HG03064 (cell line): ENCODE data around the gene CAV3.

Experiments used
- ATAC-seq: cut with Tn5 transposase; IDR thresholded peaks from one replicate; pipeline ENCODE4 v1.9.1; 2021; ENCODE audit warnings: low read depth; ENCODE audit not compliant: unreplicated experiment

The CAV3 gene

GRCh38 chr3:8734137-8734878, 706 bp downstream of the CAV3 start:
- no peak for ATAC-seq

DNA sequence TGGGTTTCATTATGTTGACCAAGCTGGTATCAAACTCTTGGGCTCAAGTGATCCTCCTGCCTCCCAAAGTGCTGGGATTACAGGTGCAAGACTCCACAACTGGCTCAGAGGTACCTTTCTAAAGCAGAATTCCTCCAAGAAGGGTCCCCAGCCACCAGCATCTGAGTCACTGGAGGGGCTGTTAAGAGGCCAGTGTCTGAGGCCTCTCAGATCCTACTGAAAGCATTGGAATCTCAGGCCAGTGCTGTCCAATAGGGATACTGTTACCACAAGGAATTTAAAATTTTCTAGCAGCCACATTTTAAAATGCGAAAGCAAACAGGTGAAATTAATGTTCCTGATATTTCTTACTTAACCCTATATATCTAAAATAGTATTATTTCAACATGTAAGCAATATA, 1.3 kb downstream of the CAV3 start:
- no peak for ATAC-seq

DNA sequence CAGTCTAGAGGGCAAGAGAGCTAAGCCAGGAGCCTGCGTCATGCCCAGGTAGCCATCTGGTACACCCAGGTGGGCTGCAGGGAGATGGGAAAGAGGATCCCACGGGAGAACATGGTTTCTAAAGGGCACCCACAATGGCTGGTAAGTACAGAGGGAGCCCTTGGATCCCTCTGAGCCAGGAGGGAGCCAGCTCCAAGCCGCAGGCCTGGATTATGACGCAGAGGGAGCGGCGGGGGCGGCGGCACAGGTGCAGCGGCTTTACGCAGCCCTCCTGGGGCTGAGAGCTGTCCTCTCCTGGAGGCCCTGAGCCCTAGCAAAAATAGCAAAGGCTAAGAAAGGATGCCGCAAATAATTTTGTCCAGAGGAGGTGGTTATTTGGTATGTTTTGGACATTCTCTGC, 2.8 kb downstream of the CAV3 start:
- ATAC-seq = no peak

DNA sequence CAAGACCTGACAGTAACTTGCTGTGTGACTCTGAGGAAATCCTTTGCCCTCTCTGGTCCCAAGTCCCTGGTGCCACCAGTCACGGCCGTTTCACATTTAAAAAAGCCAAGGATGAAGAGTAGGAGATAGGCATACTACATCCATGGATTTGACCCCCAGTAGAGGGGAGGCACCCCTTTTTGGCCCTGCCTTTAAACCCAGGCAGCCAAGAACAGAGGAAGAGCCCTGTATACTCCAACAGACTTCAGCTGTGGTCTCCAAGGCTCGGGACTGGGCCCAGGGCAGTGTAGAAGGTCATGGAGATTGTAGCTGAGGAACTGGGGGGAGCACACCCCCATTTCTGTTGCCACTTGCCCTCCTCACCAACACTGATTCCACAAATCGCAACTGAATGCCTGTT, 3.7 kb downstream of the CAV3 start:
- ATAC-seq = no peak

DNA sequence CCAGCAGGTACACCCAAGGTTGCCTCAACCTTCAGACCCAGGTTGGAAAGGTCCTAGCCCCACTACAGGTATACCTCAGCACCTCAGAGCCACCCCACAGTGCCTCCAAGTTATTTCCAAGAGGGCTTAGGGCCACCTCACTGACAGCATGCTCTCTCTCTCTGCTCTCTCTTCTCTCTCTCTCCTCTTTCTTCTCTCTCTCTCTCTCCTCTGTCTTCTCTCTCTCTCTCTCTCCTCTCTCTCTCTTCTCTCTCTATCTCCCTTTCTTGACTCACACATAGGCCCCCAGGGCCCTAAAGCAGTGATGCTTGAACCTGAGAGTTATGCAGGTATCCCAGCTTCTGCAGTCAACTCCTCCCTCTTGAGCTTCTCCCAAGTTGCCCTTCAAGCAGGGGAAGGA, 4.2 kb downstream of the CAV3 start:
- no peak for ATAC-seq

GRCh38 chr3:8738639-8739038, 5.0 kb downstream of the CAV3 start:
- no peak for ATAC-seq

DNA sequence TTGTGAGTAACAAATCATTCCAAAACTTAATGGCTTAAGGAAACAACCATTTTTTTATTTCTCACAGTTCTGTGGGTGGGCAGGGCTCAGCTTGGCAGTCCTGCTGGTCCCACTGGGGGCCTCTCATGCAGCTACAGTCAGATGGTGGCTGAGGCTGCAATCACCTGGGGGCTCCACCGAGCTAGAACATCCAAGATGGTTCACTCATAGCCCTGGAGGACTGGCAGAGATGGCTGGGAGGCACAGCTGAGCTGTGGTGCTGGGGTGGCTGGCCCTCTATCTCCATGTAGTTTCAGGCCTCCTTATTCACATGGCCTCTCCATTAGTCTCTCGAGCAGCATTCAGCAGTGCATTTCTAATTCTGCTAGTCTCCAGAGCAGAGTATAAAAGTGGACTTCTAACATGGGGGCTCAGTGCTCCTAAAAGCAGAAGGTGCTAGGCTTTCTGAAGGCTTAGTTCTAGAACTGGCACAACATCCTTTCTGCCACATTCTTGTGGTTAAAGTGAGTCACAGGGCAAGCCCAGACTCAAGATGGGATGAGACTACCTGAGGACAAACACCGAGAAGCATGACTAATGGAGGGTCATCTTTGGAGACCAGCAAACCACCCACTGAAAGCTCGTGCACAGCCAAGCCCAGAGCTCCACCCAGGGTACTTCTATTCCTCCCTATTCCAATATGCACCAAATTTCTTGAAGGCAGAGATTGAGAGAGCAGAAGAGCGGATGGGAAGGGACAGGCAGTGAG, 6.3 kb downstream of the CAV3 start:
- ATAC-seq = no peak

- no peak for ATAC-seq
Measured at GRCh38 chr3:8741581-8742261, 8.1 kb downstream of the CAV3 start.

GRCh38 chr3:8743021-8743601, 9.5 kb downstream of the CAV3 start:
- no peak for ATAC-seq

GRCh38 chr3:8743911-8744310, 10.3 kb downstream of the CAV3 start:
- ATAC-seq = no peak

DNA sequence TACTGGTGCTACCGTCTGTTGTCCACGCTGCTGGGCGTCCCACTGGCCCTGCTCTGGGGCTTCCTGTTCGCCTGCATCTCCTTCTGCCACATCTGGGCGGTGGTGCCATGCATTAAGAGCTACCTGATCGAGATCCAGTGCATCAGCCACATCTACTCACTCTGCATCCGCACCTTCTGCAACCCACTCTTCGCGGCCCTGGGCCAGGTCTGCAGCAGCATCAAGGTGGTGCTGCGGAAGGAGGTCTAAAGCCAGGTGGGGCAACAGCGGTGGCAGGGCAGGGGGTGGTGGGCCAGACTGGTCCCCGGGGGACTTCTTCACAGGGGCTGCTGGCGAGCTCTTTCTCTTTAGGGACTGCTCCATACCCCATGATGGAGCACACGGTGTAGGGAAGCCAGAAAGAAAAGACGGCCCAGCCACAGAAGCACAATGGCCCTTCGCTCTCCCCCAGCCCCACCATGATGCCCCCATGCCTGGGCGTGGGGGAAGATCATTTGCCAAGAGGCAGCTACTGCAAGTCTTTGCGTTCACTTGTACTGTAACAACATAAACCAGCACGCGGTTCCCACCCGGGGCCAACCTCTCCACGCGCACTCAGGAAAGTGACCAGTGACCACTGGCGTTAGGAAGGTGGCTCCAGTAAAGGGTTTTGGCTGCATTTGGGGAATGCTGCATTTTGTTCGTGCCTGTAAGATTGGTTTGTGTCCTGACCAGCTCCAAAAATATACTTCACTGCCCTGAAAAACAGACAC, 12.2 kb downstream of the CAV3 start:
- no peak for ATAC-seq

DNA sequence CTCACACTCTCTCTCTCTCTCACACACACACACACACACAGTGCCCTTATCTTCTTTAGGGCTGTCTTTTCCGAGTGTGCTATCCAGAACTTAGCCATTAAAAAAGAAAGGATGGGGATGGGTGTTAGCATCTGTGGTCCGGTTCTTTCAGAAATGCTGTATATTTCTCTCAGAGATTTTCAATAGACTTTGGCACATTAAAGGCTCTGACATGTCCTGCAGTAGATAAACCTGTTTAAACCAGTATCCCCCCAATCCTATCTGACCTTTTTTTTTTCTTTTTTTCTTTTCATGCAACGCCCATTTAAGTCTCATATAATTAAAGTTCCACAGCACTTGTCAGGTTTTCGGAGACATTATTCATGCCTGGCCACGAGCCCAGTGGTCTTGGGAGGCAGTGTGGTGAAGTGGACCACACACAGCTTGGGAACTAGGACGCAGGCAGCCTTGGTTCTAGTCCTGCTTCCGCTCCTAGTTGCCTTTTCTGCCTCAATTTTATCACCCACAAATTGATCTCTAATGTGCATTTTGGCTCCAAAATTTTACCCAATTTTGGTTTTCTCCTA, 13.3 kb downstream of the CAV3 start:
- no peak for ATAC-seq

DNA sequence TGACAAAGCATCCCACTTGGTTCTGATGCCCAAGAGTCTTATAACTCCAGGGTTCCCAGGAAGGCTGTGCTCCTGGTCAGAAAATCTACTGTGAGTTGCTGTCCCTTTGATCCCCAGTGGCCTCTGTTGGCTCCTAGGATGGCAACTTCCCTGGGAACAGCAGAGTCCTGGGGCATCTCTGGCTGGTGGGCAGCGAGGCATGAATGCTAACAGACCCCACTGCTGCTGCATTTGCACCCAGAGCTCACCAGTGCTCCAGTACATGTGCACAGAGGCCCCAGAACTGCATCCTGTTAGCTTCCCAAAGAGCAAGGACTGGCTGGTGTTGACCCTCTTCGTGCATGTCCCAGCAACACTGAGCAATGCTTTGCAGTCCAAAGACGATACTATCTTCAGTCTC, 15.7 kb downstream of the CAV3 start:
- ATAC-seq = no peak

DNA sequence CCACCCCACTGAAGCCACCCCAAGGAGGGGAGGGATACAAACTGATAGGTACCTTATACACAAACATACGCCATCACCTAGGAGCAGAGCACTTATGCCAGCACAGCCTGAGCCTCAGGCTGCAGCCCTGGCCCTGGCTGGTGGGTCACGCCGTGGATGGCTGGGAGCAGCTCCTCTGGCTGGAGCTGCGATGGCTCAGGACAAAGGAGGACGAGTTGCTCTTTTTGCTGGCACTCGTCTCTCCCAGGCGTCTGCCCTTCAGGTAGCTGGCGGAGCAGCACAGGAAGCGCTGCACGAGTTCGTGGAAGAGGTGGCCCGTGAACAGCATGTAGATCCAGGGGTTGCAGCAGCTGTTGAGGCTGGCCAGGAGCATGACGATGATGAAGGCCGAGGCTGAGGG, 19.2 kb downstream of the CAV3 start:
- no peak for ATAC-seq

GRCh38 chr3:8755097-8755496, 21.5 kb downstream of the CAV3 start:
- ATAC-seq = no peak

GRCh38 chr3:8755564-8756237, 22.1 kb downstream of the CAV3 start:
- no peak for ATAC-seq

DNA sequence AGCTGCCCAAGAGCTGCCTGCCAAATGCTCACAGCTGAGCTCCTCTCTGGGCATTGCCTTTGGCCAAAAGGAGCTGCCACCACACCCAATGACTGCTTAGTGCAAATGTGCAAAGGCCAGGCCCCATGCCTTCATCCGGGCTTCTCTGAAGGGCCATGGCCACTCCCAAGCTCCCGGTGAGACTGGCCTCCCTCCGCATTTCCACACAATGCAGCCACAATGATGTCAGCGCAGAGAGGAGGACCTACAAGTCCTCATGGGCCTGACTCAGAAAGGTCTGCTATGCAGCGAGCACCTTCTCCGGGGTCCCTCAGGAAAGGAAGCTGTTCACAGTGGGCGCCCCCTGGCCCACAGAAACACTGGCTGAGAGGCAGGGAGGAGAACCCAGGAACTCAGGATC, 23.1 kb downstream of the CAV3 start:
- ATAC-seq = no peak

GRCh38 chr3:8757551-8758518, 24.2 kb downstream of the CAV3 start:
- no peak for ATAC-seq
